Activated T-cell treated with anti-CD3 and anti-CD28 coated beads, Interleukin-2, amount 50 U/mL, for 72 hours (primary cell): ENCODE measurements around the gene STAB1. TPM values are rescaled to one million over a fixed set of nuclear protein-coding genes. Genes with fewer than 3 reads are reported as not detected.
"Not testable (repeated sequence)": the region's sequence is repeated elsewhere in the genome, so short reads cannot be mapped to it uniquely, and the experiment has no call there.

ENCODE experiments used
- ATAC-seq, 2 donors: fragments of 150-1000 bp; cut with Tn5 transposase; replicated peaks in 1 of 2; 2 replicates each; pipeline ENCODE4 v1.10.0; 2021; ENCODE audit warnings: moderate library complexity in 2 of 2, mild to moderate bottlenecking in 1 of 2
- DNase-seq, 2 donors: peaks; one replicate each; pipeline ENCODE4 v3.0.0; 2021 to 2022; ENCODE audit warnings: mixed read lengths in 1 of 2
- H3K27ac Mint-ChIP-seq: one replicate; pipeline ENCODE4 v1.8.0; 2022; ENCODE audit warnings: mild to moderate bottlenecking, moderate library complexity, mixed read lengths
- H3K27me3 Mint-ChIP-seq: one replicate; pipeline ENCODE4 v1.8.0; 2022; ENCODE audit warnings: low read depth, mixed read lengths
- H3K36me3 Mint-ChIP-seq, 2 donors: one replicate each; pipeline ENCODE4 v1.8.0; 2022; ENCODE audit warnings: mixed read lengths in 2 of 2, mild to moderate bottlenecking in 1 of 2; ENCODE audit not compliant: insufficient read depth in 2 of 2
- H3K4me1 Mint-ChIP-seq: one replicate; pipeline ENCODE4 v1.8.0; 2022; ENCODE audit warnings: low read depth, mixed read lengths
- H3K4me3 Mint-ChIP-seq, 2 donors: one replicate each; pipeline ENCODE4 v1.8.0; 2022; ENCODE audit warnings: mild to moderate bottlenecking in 2 of 2, mixed read lengths in 2 of 2, moderate library complexity in 2 of 2
- H3K9me3 Mint-ChIP-seq, 2 donors: one replicate each; pipeline ENCODE4 v1.8.0; 2022; ENCODE audit warnings: mixed read lengths in 2 of 2
- total RNA-seq, 2 donors: library from RNA; stranded (reverse); gene quantifications; one replicate each; pipeline ENCODE4 v1.2.3, GENCODE V29; 2022

The STAB1 gene
- total RNA-seq, 2 donors from 2014 or later = 0.12 to 0.19 TPM

GRCh38 chr3:52521881-52522650 is 26.9 kb downstream of the STAB1 start:
- Mint-ChIP-seq H3K27me3 (no peaks in the 10 kb centered on the region), H3K36me3 (peaks cover 0 to 2% of the 10 kb centered on the region in 2 donors), H3K4me1 (no peaks in the 10 kb centered on the region), H3K9me3 (no peaks in the 10 kb centered on the region), H3K27ac (no peak overlapping the region), H3K4me3 (no peak overlapping the region)
- DNase-seq (no peak), ATAC-seq (no peak)

GRCh38 chr3:52522651-52523251 is 27.6 kb downstream of the STAB1 start:
- Mint-ChIP-seq H3K4me1 (no peaks in the 10 kb centered on the region), H3K36me3 (peaks cover 0 to 2% of the 10 kb centered on the region in 2 donors), H3K9me3 (no peaks in the 10 kb centered on the region), H3K27me3 (no peaks in the 10 kb centered on the region), H3K4me3 (no peak overlapping the region), H3K27ac (no peak overlapping the region)
- DNase-seq (no peak), ATAC-seq (no peak)

- no peak overlapping the region for H3K4me3 Mint-ChIP-seq
- H3K4me1 Mint-ChIP-seq = no peaks in the 10 kb centered on the region
- H3K9me3 Mint-ChIP-seq = no peaks in the 10 kb centered on the region
- ATAC-seq (no peak), DNase-seq (no peak)
- H3K36me3 Mint-ChIP-seq = peaks cover 0 to 2% of the 10 kb centered on the region in 2 donors
- no peak overlapping the region for H3K27ac Mint-ChIP-seq
- no peaks in the 10 kb centered on the region for H3K27me3 Mint-ChIP-seq
These were observed 28.5 kb downstream of the STAB1 start for GRCh38 chr3:52523386-52524257.

- ATAC-seq (no peak), DNase-seq (no peak)
- no peak overlapping the region for H3K4me3 Mint-ChIP-seq
- peaks cover 0 to 2% of the 10 kb centered on the region in 2 donors for H3K36me3 Mint-ChIP-seq
- no peaks in the 10 kb centered on the region for H3K9me3 Mint-ChIP-seq
- H3K4me1 Mint-ChIP-seq = no peaks in the 10 kb centered on the region
- no peak overlapping the region for H3K27ac Mint-ChIP-seq
- no peaks in the 10 kb centered on the region for H3K27me3 Mint-ChIP-seq
These were observed 29.2 kb downstream of the STAB1 start for GRCh38 chr3:52524258-52524751.

- H3K27ac Mint-ChIP-seq = no peak overlapping the region
These were observed 29.9 kb downstream of the STAB1 start for GRCh38 chr3:52524752-52525679.

DNA sequence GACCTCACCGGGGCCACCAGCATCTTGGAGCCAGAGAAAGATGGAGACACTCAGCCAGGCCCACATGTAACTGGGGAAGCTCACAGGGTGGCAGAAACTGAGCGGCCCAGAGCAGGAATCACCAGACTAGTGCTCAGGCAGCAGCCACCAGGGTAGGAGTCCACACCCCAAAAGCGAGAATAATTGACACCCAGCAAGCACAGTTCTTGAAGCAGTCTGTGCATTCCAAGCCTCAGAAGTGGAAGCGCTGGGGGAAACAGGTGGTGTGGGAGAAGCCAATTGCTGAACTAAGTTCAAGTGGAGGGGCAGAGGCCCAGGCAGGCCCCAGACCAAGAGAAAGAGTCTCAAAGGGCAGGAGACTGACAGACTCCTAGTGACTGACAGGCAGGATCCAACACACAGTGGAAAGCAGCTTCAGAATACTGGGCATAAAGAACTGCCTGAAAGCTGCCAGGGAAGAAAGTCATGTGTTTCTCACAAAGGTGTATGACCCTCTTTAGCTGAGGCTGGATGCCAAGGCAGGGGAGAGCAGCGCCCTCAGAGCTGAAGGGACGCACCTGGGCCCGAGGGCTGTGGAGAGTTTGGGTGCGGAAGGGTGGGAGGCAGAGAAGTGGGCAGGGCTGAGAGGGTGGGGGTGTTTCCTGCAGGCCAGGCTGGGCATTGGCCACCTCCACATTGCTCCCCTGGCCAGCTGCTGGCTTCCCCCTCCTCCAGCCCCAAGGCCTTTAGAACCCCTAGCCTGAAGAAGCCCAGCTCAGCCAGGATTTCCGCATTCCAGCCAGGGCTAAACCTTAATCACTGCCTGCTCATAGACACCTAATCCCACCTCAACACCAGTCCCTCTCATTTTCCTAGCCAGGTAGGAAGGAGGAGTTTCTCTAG is 30.8 kb downstream of the STAB1 start:
- H3K27me3 Mint-ChIP-seq = no peaks in the 10 kb centered on the region
- ATAC-seq (no peak), DNase-seq (no peak)
- H3K27ac Mint-ChIP-seq = no peak overlapping the region
- H3K4me3 Mint-ChIP-seq = no peak overlapping the region
- no peaks in the 10 kb centered on the region for H3K9me3 Mint-ChIP-seq
- H3K36me3 Mint-ChIP-seq = peaks cover 0 to 2% of the 10 kb centered on the region in 2 donors
- no peaks in the 10 kb centered on the region for H3K4me1 Mint-ChIP-seq

More at GRCh38 chr3:52524752-52525679, 29.9 kb downstream of the STAB1 start:
- no peaks in the 10 kb centered on the region for H3K9me3 Mint-ChIP-seq
- peaks cover 0 to 2% of the 10 kb centered on the region in 2 donors for H3K36me3 Mint-ChIP-seq
- no peak for DNase-seq
- no peak overlapping the region for H3K4me3 Mint-ChIP-seq
- ATAC-seq = no peak
- H3K27me3 Mint-ChIP-seq = no peaks in the 10 kb centered on the region
- H3K4me1 Mint-ChIP-seq = no peaks in the 10 kb centered on the region

- H3K27me3 Mint-ChIP-seq, DNase-seq, H3K4me3 Mint-ChIP-seq, H3K27ac Mint-ChIP-seq, ATAC-seq, H3K9me3 Mint-ChIP-seq, H3K4me1 Mint-ChIP-seq, H3K36me3 Mint-ChIP-seq: not testable (repeated sequence)
These were observed 31.5 kb downstream of the STAB1 start for GRCh38 chr3:52526671-52527038.

GRCh38 chr3:52527039-52527731 is 32.0 kb downstream of the STAB1 start:
- Mint-ChIP-seq H3K27me3 (no peaks in the 10 kb centered on the region), H3K36me3 (peaks cover 0 to 2% of the 10 kb centered on the region in 2 donors), H3K27ac (no peak overlapping the region), H3K9me3 (no peaks in the 10 kb centered on the region), H3K4me1 (no peaks in the 10 kb centered on the region), H3K4me3 (no peak overlapping the region)
- no peak for DNase-seq
- no peak for ATAC-seq

- Mint-ChIP-seq H3K27me3 (no peaks in the 10 kb centered on the region), H3K4me3 (no peak overlapping the region), H3K4me1 (no peaks in the 10 kb centered on the region), H3K27ac (no peak overlapping the region), H3K36me3 (peaks cover 0 to 2% of the 10 kb centered on the region in 2 donors), H3K9me3 (no peaks in the 10 kb centered on the region)
- no peak for ATAC-seq
- peak in 1 of 2 donors; percentile 0 for DNase-seq
These were observed 32.8 kb downstream of the STAB1 start for GRCh38 chr3:52527732-52528585.

GRCh38 chr3:52528586-52529375 is 33.6 kb downstream of the STAB1 start:
- ATAC-seq (no peak), DNase-seq (peak in 1 of 2 donors; percentile 0)
- Mint-ChIP-seq H3K4me1 (no peaks in the 10 kb centered on the region), H3K27ac (no peak overlapping the region), H3K4me3 (no peak overlapping the region), H3K36me3 (peaks cover 0 to 2% of the 10 kb centered on the region in 2 donors), H3K27me3 (no peaks in the 10 kb centered on the region), H3K9me3 (no peaks in the 10 kb centered on the region)
